Measurements from ENCODE around the gene LZTR1.
"Not testable (repeated sequence)": the region's sequence is repeated elsewhere in the genome, so short reads cannot be mapped to it uniquely, and the experiment has no call there.

LZTR1 gene

GRCh38 chr22:21033895-21034294 lies 51.8 kb downstream of the LZTR1 start:
- no peak for DNase-seq (ENCODE audit: low spot score)

- no peak for DNase-seq (ENCODE audit: low spot score)
Measured at GRCh38 chr22:21034989-21035388, 52.9 kb downstream of the LZTR1 start.

GRCh38 chr22:21038405-21038804 lies 56.3 kb downstream of the LZTR1 start:
- no peak for DNase-seq (ENCODE audit: low spot score)

- DNase-seq (ENCODE audit: low spot score) = not testable (repeated sequence)
Measured at GRCh38 chr22:21039158-21039557, 57.1 kb downstream of the LZTR1 start.

GRCh38 chr22:21041937-21042336 lies 59.8 kb downstream of the LZTR1 start:
- DNase-seq (ENCODE audit: low spot score) = no peak

GRCh38 chr22:21042978-21043859 lies 61.1 kb downstream of the LZTR1 start:
- peak; percentile 17 for DNase-seq (ENCODE audit: low spot score)

GRCh38 chr22:21043860-21044535 lies 61.9 kb downstream of the LZTR1 start:
- DNase-seq (ENCODE audit: low spot score) = no peak

- DNase-seq (ENCODE audit: low spot score) = no peak
Measured at GRCh38 chr22:21044931-21045584, 63.0 kb downstream of the LZTR1 start.

- DNase-seq (ENCODE audit: low spot score) = peak; percentile 82
Measured at GRCh38 chr22:21045585-21046294, 63.6 kb downstream of the LZTR1 start, which contains the start of gene LRRC74B. LRRC74B (plus strand) TSS chr22:21045946; CDS start chr22:21045987, 41 bp downstream.

- DNase-seq (ENCODE audit: low spot score) = no peak
Measured at GRCh38 chr22:21047035-21047661, 65.1 kb downstream of the LZTR1 start.

- no peak for DNase-seq (ENCODE audit: low spot score)
Measured at GRCh38 chr22:21047730-21048129, 65.6 kb downstream of the LZTR1 start.

- DNase-seq (ENCODE audit: low spot score) = not testable (repeated sequence)
Measured at GRCh38 chr22:21048448-21048847, 66.4 kb downstream of the LZTR1 start.

Measured in kidney capillary endothelial cell (primary cell).